GM10266 (cell line): ENCODE results near the gene TEX12.
"Not testable (repeated sequence)": the region's sequence is repeated elsewhere in the genome, so short reads cannot be mapped to it uniquely, and the experiment has no call there.

Experiments used
- DNase-seq: peaks from one replicate; pipeline ENCODE4 v3.0.0; 2012; ENCODE audit errors: extremely low spot score
- TF ChIP-seq, protein P1 (sequence below): IDR thresholded peaks from 2 replicates; pipeline ENCODE4 v1.5.1; 2012; ENCODE audit warnings: mild to moderate bottlenecking, low read depth; ENCODE audit not compliant: control insufficient read depth, insufficient read depth; ENCODE audit errors: missing control alignments

TEX12 gene

DNA sequence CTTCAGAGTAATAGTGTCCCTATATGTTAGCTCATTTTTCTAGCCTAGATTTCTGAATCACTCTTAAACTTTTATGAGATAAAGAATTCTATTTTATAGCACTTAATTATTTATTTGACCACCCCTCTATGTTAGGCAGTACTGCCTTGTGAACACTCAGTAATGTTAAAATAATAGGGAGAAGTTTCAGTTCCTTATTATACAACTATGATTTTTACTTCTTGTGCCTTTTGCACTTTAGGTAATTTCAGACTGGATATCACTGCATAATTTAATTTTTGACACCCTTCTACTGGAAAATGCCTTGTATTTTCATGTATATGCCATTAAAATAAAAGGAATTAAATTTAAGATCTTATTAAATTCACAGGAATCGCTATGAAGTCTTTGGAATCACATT is 11.3 kb downstream of the TEX12 start:
- DNase-seq, result no peak
- TF ChIP-seq, protein P1, sequence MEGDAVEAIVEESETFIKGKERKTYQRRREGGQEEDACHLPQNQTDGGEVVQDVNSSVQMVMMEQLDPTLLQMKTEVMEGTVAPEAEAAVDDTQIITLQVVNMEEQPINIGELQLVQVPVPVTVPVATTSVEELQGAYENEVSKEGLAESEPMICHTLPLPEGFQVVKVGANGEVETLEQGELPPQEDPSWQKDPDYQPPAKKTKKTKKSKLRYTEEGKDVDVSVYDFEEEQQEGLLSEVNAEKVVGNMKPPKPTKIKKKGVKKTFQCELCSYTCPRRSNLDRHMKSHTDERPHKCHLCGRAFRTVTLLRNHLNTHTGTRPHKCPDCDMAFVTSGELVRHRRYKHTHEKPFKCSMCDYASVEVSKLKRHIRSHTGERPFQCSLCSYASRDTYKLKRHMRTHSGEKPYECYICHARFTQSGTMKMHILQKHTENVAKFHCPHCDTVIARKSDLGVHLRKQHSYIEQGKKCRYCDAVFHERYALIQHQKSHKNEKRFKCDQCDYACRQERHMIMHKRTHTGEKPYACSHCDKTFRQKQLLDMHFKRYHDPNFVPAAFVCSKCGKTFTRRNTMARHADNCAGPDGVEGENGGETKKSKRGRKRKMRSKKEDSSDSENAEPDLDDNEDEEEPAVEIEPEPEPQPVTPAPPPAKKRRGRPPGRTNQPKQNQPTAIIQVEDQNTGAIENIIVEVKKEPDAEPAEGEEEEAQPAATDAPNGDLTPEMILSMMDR, result no peak

DNA sequence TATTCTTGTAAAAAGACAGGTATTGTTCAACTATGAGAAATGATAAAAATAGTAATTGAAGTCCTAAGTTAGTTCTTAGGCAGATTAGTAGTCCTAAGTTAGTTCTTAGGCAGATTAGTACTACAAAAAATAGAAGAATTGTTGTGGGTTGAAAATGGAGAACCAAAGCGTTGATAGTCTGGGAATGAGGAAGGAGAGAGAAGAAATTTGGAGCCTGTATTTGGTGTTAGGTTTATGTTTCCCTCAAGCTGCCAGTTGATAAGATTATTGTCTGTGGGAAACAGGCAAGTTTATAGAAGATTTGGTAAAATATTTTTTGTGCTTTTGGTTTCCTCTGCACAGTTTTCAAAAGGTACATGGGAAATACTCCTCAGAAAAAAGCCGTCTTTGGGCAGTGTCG is 11.8 kb downstream of the TEX12 start:
- no peak for DNase-seq
- TF ChIP-seq, protein P1, result no peak

DNA sequence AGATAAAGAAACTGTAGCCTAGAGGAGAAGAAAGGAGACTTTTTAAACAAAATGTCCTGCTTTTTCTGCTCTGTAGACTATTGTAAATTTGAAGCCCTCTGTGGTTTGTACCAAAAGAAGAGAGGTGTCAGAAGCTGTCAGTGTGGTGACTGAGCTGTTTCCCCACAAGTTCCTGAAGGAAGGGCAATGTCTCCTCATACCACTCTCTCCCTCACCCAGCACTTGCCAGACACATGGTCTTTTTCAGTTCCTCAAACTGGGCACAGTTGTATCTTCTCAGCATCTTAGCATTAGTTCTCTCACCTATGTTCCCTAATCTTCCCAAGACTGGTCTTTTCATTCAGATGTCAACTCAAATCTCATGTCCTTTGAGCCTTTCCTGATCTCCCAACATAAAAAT is 12.4 kb downstream of the TEX12 start:
- DNase-seq, result no peak
- TF ChIP-seq, protein P1, result no peak

DNA sequence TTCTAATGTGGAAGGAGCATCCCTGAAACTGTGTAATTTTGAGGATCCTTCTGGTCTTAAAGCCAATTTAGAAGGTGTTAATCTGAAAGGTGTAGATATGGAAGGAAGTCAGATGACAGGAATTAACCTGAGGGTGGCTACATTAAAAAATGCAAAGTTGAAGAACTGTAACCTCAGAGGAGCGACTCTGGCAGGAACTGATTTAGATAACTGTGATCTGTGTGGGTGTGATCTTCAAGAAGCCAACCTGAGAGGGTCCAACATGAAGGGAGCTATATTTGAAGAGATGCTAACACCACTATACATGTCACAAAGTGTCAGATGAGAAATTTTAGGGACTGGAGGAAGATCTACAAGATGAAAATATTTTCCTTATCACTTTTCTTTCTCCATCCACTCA is 15.7 kb downstream of the TEX12 start:
- TF ChIP-seq, protein P1, result no peak
- no peak for DNase-seq

DNA sequence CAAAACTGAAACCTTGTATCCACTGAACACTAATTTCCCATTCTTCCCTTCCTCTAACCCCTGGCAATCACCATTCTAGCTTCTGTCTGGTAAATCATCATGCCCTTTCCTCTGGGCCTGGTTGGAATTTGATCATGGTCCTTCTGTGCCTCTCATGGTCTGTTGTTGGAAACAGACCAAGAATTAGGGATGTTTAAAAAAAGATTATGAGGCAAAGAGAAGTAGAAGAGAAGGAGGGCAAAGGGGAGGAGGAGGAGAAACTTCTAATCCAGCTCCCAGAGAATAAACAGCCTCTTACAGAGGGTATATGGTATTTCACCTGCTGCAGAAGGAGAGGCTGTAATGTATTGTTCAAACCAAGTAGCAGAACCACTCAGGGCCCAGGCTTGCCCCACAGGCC is 18.7 kb downstream of the TEX12 start:
- DNase-seq, result no peak
- TF ChIP-seq, protein P1, result no peak

DNA sequence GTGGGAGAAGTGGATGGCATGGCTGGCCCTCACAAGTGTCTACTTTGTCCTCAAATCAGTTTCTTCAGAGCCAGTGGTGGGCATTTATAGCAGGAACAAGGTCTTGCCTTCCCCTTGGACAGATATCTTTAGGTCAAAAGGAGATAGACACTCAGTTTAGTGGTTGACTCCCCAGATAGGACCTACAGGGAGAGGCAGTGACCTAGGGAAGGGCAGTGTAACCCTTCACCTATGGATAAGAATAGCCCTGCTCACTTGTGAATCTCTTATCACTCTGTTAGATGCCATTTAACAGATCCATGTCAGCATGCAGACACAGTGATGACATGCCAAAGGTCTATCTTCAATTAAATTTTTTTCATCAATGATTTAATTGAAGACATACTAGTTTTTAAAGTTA is 19.1 kb downstream of the TEX12 start:
- DNase-seq, result no peak

DNA sequence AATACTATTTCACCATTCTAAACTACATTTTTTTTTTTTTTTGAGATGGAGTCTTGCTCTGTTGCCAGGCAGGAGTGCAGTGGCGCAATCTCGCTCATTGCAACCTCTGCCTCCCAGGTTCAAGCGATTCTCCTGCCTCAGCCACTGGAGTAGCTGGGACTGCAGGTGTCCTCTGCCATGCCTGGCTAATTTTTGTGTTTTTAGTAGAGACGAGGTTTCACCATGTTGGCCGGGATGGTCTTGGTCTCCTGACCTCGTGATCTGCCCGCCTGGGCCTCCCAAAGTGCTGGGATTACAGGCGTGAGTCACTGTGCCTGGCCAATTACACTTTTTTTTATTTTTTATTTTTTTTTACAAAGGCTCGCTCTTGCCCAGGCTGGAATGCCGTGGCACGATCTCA is 27.9 kb downstream of the TEX12 start:
- DNase-seq, result not testable (repeated sequence)

More for the DNA sequence above, 19.1 kb downstream of the TEX12 start:
- TF ChIP-seq, protein P1, result no peak

DNA sequence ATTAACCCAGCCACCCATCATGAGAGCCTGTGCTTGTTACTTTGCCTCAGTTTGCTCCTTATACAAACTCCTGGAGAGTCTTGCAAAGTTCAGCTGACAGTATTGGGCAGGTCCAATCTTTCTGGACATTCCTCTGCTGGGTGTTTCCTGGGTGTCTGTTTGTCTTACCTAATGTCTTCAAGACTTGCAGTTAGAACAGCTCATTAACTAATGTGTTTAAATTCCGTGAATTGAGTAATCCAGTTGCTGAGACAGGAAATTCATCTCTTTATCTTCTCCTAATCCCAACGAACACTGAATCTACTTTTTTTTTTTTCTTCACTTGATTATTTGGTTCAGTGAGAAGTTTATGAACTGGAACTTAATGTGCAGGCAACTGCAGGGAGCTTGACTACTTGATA is 28.8 kb downstream of the TEX12 start:
- no peak for DNase-seq
- TF ChIP-seq, protein P1, result no peak
